BE2C (cell line): ENCODE results near the gene EP400.

Experiments
- DNase-seq: peaks from one replicate; pipeline ENCODE4 v3.0.0-alpha.2; 2020
- H3K27me3 ChIP-seq: fragments of 250-450 bp; sonication (Bioruptor Pico); 2 replicates; pipeline ENCODE4 v1.5.1; 2020; ENCODE audit warnings: mild to moderate bottlenecking
- H3K36me3 ChIP-seq: fragments of 250-450 bp; sonication (Bioruptor Pico); 2 replicates; pipeline ENCODE4 v1.5.1; 2020; ENCODE audit warnings: mild to moderate bottlenecking
- H3K4me1 ChIP-seq: fragments of 250-450 bp; sonication (Bioruptor Pico); 2 replicates; pipeline ENCODE4 v1.5.1; 2020
- H3K4me3 ChIP-seq: 2 replicates; pipeline ENCODE4 v1.5.1; 2011; ENCODE audit warnings: low read depth, low read length
- H3K9me3 ChIP-seq: fragments of 250-450 bp; sonication (Bioruptor Pico); 2 replicates; pipeline ENCODE4 v1.5.1; 2020
- TF ChIP-seq, protein P1 (sequence below): IDR thresholded peaks from 2 replicates; pipeline ENCODE4 v1.5.1; 2012; ENCODE audit warnings: mild to moderate bottlenecking, low read depth, low read length

The EP400 gene

DNA sequence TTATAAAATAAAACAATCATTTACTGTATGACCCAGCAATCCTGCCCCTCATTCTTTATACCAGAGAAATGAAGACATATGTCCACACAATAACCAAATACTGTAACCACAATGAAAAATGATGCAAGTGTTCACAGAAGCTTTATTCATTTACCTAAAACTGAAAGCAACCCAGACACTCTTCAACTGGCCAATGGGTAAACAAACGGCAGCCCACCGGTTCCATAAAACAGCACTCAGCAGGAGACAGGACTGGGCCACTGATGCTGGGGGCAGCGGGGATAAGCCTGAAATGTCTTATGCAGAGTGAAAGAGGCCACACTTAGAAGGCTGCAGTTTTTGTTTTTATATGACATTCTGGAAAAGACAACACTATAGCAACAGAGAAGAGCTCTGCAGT is 179.3 kb downstream of the EP400 start:
- Histone ChIP-seq H3K36me3 (peaks cover 36% of the 10 kb centered on the region), H3K4me1 (no peaks in the 10 kb centered on the region)

GRCh38 chr12:132130690-132131089 is 180.9 kb downstream of the EP400 start:
- no peaks in the 10 kb centered on the region; the same call in 1 of the 2 replicates for H3K9me3 ChIP-seq
- no peaks in the 10 kb centered on the region for H3K27me3 ChIP-seq
- H3K4me1 ChIP-seq: no peaks in the 10 kb centered on the region
- peaks cover 26% of the 10 kb centered on the region for H3K36me3 ChIP-seq
- TF ChIP-seq, protein P1, sequence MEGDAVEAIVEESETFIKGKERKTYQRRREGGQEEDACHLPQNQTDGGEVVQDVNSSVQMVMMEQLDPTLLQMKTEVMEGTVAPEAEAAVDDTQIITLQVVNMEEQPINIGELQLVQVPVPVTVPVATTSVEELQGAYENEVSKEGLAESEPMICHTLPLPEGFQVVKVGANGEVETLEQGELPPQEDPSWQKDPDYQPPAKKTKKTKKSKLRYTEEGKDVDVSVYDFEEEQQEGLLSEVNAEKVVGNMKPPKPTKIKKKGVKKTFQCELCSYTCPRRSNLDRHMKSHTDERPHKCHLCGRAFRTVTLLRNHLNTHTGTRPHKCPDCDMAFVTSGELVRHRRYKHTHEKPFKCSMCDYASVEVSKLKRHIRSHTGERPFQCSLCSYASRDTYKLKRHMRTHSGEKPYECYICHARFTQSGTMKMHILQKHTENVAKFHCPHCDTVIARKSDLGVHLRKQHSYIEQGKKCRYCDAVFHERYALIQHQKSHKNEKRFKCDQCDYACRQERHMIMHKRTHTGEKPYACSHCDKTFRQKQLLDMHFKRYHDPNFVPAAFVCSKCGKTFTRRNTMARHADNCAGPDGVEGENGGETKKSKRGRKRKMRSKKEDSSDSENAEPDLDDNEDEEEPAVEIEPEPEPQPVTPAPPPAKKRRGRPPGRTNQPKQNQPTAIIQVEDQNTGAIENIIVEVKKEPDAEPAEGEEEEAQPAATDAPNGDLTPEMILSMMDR: no peak
- no peak overlapping the region for H3K4me3 ChIP-seq
- DNase-seq: no peak

More for the DNA sequence above, 179.3 kb downstream of the EP400 start:
- TF ChIP-seq, protein P1: no peak
- no peaks in the 10 kb centered on the region; the same call in 1 of the 2 replicates for H3K9me3 ChIP-seq
- no peak for DNase-seq
- no peak overlapping the region for H3K4me3 ChIP-seq
- no peaks in the 10 kb centered on the region for H3K27me3 ChIP-seq
